HEK293 (cell line): ENCODE results near the gene DPEP3.

Experiments used
- CTCF ChIA-PET: fragments of 350-600 bp; formaldehyde crosslinking; extraction: SDS; loops from one replicate; lab custom pipeline; 2021; ENCODE audit warnings: antibody characterized with exemption; lab: Yijun Ruan, JAX
- POLR2A ChIA-PET: fragments of 300-600 bp; formaldehyde crosslinking; extraction: SDS; loops from one replicate; lab custom pipeline; 2020; ENCODE audit warnings: antibody characterized with exemption, inconsistent platforms; lab: Yijun Ruan, JAX
- H3K27ac ChIP-seq: fragments of 200-500 bp; sonication (Bioruptor generic); 2 replicates; pipeline ENCODE4 v1.5.1; 2014; ENCODE audit warnings: low read depth, low read length, control low read depth, inconsistent platforms; ENCODE audit errors: extremely low read depth
- H3K36me3 ChIP-seq, 2 experiments: fragments of 200-500 bp in 1 of 2; sonication (Bioruptor generic) in 1 of 2; 1 replicate in 1 of 2; 2 replicates in 1 of 2; pipeline ENCODE4 v1.5.1; 2014 to 2017; ENCODE audit warnings: inconsistent platforms in 2 of 2, low read length in 2 of 2; ENCODE audit not compliant: control insufficient read depth in 2 of 2, insufficient read depth in 1 of 2
- H3K4me1 ChIP-seq: fragments of 200-500 bp; sonication (Bioruptor generic); 2 replicates; pipeline ENCODE4 v1.5.1; 2014; ENCODE audit warnings: mild to moderate bottlenecking, low read length, inconsistent platforms; ENCODE audit not compliant: control insufficient read depth, insufficient read depth
- H3K4me3 ChIP-seq: 2 replicates; pipeline ENCODE4 v1.5.1; 2011; ENCODE audit warnings: low read depth, mild to moderate bottlenecking, control low read depth, low read length, moderate library complexity
- H3K9me3 ChIP-seq: fragments of 200-500 bp; sonication (Bioruptor generic); 2 replicates; pipeline ENCODE4 v1.5.1; 2014; ENCODE audit warnings: low read depth, low read length, inconsistent platforms; ENCODE audit not compliant: control insufficient read depth, insufficient read depth
- AEBP2 ChIP-seq: fragments of 450-650 bp; formaldehyde crosslinking; IDR thresholded peaks from 2 replicates; pipeline ENCODE4 v1.5.1; 2016; ENCODE audit warnings: missing biosample characterization, missing genetic modification characterization, borderline replicate concordance
- FEZF1 ChIP-seq: fragments of 450-650 bp; formaldehyde crosslinking; IDR thresholded peaks from 2 replicates; pipeline ENCODE4 v1.5.1; 2016; ENCODE audit warnings: missing biosample characterization, missing genetic modification characterization
- HOXC10 ChIP-seq: sonication (generic); formaldehyde crosslinking; IDR thresholded peaks from 2 replicates; pipeline ENCODE4 v1.8.1; 2023; ENCODE audit warnings: mild to moderate bottlenecking, missing genetic modification reagents
- INSM2 ChIP-seq: fragments of 450-650 bp; formaldehyde crosslinking; IDR thresholded peaks from 2 replicates; pipeline ENCODE4 v1.5.1; 2016; ENCODE audit warnings: missing biosample characterization, missing genetic modification characterization
- KLF9 ChIP-seq: fragments of 450-650 bp; formaldehyde crosslinking; IDR thresholded peaks from 2 replicates; pipeline ENCODE4 v1.5.1; 2016; ENCODE audit warnings: missing biosample characterization, missing genetic modification characterization, low read depth
- OVOL3 ChIP-seq: fragments of 450-650 bp; formaldehyde crosslinking; IDR thresholded peaks from 2 replicates; pipeline ENCODE4 v1.5.1; 2016; ENCODE audit warnings: missing biosample characterization, missing genetic modification characterization
- PRDM1 ChIP-seq: fragments of 450-650 bp; formaldehyde crosslinking; IDR thresholded peaks from 2 replicates; pipeline ENCODE4; 2016; ENCODE audit warnings: missing biosample characterization, missing genetic modification characterization
- RBAK ChIP-seq: fragments of 450-650 bp; formaldehyde crosslinking; IDR thresholded peaks from 2 replicates; pipeline ENCODE4 v1.5.1; 2016; ENCODE audit warnings: missing biosample characterization, missing genetic modification characterization
- REPIN1 ChIP-seq: fragments of 450-650 bp; formaldehyde crosslinking; IDR thresholded peaks from 2 replicates; pipeline ENCODE4 v1.5.1; 2017; ENCODE audit warnings: missing biosample characterization, missing genetic modification characterization, low read depth
- SETDB1 ChIP-seq: IDR thresholded peaks from one replicate; pipeline ENCODE4 v1.6.1; 2017; ENCODE audit warnings: mild to moderate bottlenecking, low read length, moderate library complexity, mixed read lengths; ENCODE audit not compliant: insufficient read length
- SP3 ChIP-seq: fragments of 450-650 bp; formaldehyde crosslinking; IDR thresholded peaks from 2 replicates; pipeline ENCODE4 v1.5.1; 2016; ENCODE audit warnings: missing biosample characterization, missing genetic modification characterization
- TCF7L2 ChIP-seq: IDR thresholded peaks from 2 replicates; pipeline ENCODE4 v1.6.1; 2011; ENCODE audit warnings: low read depth, mild to moderate bottlenecking, inconsistent platforms, low read length, moderate library complexity, borderline replicate concordance
- WT1 ChIP-seq: fragments of 450-650 bp; formaldehyde crosslinking; IDR thresholded peaks from 2 replicates; pipeline ENCODE4 v1.5.1; 2016; ENCODE audit warnings: missing biosample characterization, missing genetic modification characterization
- YY2 ChIP-seq: fragments of 450-650 bp; formaldehyde crosslinking; IDR thresholded peaks from 2 replicates; pipeline ENCODE4 v1.5.1; 2016; ENCODE audit warnings: missing biosample characterization, missing genetic modification characterization
- ZBTB48 ChIP-seq: fragments of 450-650 bp; formaldehyde crosslinking; IDR thresholded peaks from 2 replicates; pipeline ENCODE4 v1.5.1; 2016; ENCODE audit warnings: missing biosample characterization, missing genetic modification characterization
- ZFP41 ChIP-seq: fragments of 450-650 bp; formaldehyde crosslinking; IDR thresholded peaks from 2 replicates; pipeline ENCODE4 v1.5.1; 2016; ENCODE audit warnings: missing biosample characterization, missing genetic modification characterization, borderline replicate concordance
- ZFP69B ChIP-seq: fragments of 450-650 bp; formaldehyde crosslinking; IDR thresholded peaks from 2 replicates; pipeline ENCODE4 v1.5.1; 2016; ENCODE audit warnings: missing biosample characterization, missing genetic modification characterization
- ZNF10 ChIP-seq: fragments of 450-650 bp; formaldehyde crosslinking; IDR thresholded peaks from 2 replicates; pipeline ENCODE4 v1.5.1; 2017; ENCODE audit warnings: missing biosample characterization, missing genetic modification characterization
- ZNF112 ChIP-seq: fragments of 450-650 bp; formaldehyde crosslinking; IDR thresholded peaks from 2 replicates; pipeline ENCODE4 v1.5.0; 2017; ENCODE audit warnings: missing biosample characterization, missing genetic modification characterization
- ZNF132 ChIP-seq: fragments of 450-650 bp; formaldehyde crosslinking; IDR thresholded peaks from 2 replicates; pipeline ENCODE4 v1.5.1; 2017; ENCODE audit warnings: missing biosample characterization, missing genetic modification characterization, borderline replicate concordance
- ZNF223 ChIP-seq: fragments of 450-650 bp; formaldehyde crosslinking; IDR thresholded peaks from 2 replicates; pipeline ENCODE4 v1.5.1; 2016; ENCODE audit warnings: missing biosample characterization, missing genetic modification characterization
- ZNF26 ChIP-seq: fragments of 450-650 bp; formaldehyde crosslinking; IDR thresholded peaks from 2 replicates; pipeline ENCODE4 v1.5.1; 2016; ENCODE audit warnings: missing biosample characterization, missing genetic modification characterization
- ZNF366 ChIP-seq: fragments of 450-650 bp; formaldehyde crosslinking; conservative IDR thresholded peaks from 2 replicates; pipeline ENCODE4 v1.5.1; 2016; ENCODE audit warnings: missing biosample characterization, missing genetic modification characterization
- ZNF398 ChIP-seq: fragments of 450-650 bp; formaldehyde crosslinking; IDR thresholded peaks from 2 replicates; pipeline ENCODE4 v1.5.1; 2017; ENCODE audit warnings: missing biosample characterization, missing genetic modification characterization
- ZNF529 ChIP-seq: fragments of 450-650 bp; formaldehyde crosslinking; IDR thresholded peaks from 2 replicates; pipeline ENCODE4 v1.5.1; 2017; ENCODE audit warnings: missing genetic modification characterization, missing biosample characterization; ENCODE audit not compliant: insufficient replicate concordance
- ZNF530 ChIP-seq: fragments of 450-650 bp; formaldehyde crosslinking; IDR thresholded peaks from 2 replicates; pipeline ENCODE4 v1.5.1; 2016; ENCODE audit warnings: low read depth, missing biosample characterization, missing genetic modification characterization
- ZNF571 ChIP-seq: fragments of 450-650 bp; formaldehyde crosslinking; IDR thresholded peaks from 2 replicates; pipeline ENCODE4 v1.5.0; 2017; ENCODE audit warnings: missing biosample characterization, missing genetic modification characterization
- ZNF639 ChIP-seq: fragments of 450-650 bp; formaldehyde crosslinking; IDR thresholded peaks from 2 replicates; pipeline ENCODE4 v1.5.1; 2016; ENCODE audit warnings: missing biosample characterization, missing genetic modification characterization
- ZNF777 ChIP-seq: fragments of 450-650 bp; formaldehyde crosslinking; IDR thresholded peaks from 2 replicates; pipeline ENCODE4 v1.5.1; 2017; ENCODE audit warnings: missing biosample characterization, missing genetic modification characterization, borderline replicate concordance
- ZSCAN23 ChIP-seq: fragments of 450-650 bp; formaldehyde crosslinking; IDR thresholded peaks from 2 replicates; pipeline ENCODE4 v1.5.1; 2016; ENCODE audit warnings: missing biosample characterization, missing genetic modification characterization

The DPEP3 gene

GRCh38 chr16:67966549-67967182, 13.6 kb downstream of the DPEP3 start:
- H3K9me3 ChIP-seq = no peaks in the 10 kb centered on the region
- H3K27ac ChIP-seq = peak overlapping the region; percentile 62
- peaks cover 0 to 44% of the 10 kb centered on the region in 2 experiments; a peak in 2 of 3 replicates for H3K36me3 ChIP-seq
- H3K4me3 ChIP-seq = peak overlapping the region; percentile 68
- no peaks in the 10 kb centered on the region; the same call in none of the 2 replicates for H3K4me1 ChIP-seq
- POLR2A ChIA-PET = interaction anchor here (0.6 to 2.3 kb wide), 11 partner anchors 16 to 278 kb away, joined by 3 to 13 read pairs (median 6); partner anchors contain the start of genes DDX28, DUS2, PLA2G15 and PSMB10
- CTCF ChIA-PET = interaction anchor here (0.6 to 1.2 kb wide), 4 partner anchors 19 to 128 kb away, joined by 3 to 6 read pairs (median 4); no protein-coding TSS in a partner anchor
- no peak for TF ChIP-seq YY2 (tag by site-specific recombination)
- TF ChIP-seq SP3 (tag by site-specific recombination) = peak; percentile 29; the same call in 1 of the 2 replicates
- TF ChIP-seq ZNF10 = no peak
- no peak for TF ChIP-seq INSM2 (tag by site-specific recombination)
- TF ChIP-seq AEBP2 (tag by site-specific recombination) = no peak
- no peak for TF ChIP-seq ZNF777 (tag by site-specific recombination)
- no peak for TF ChIP-seq ZSCAN23 (tag by site-specific recombination)
- TF ChIP-seq ZNF571 = no peak
- no peak for TF ChIP-seq FEZF1 (tag by site-specific recombination)
- TF ChIP-seq KLF9 (tag by site-specific recombination) = 0 out of 2 replicates have a peak, but pooled peaks have one; percentile 27
- no peak; the same call in 1 of the 2 replicates for TF ChIP-seq ZFP69B (tag by site-specific recombination)
- TF ChIP-seq ZBTB48 (tag by site-specific recombination) = no peak
- no peak for TF ChIP-seq SETDB1
- no peak for TF ChIP-seq ZNF530 (tag by site-specific recombination)
- TF ChIP-seq REPIN1 = no peak
- no peak for TF ChIP-seq ZNF529 (tag by site-specific recombination)
- TF ChIP-seq ZFP41 (tag by site-specific recombination) = no peak
- TF ChIP-seq ZNF26 (tag by site-specific recombination) = no peak
- no peak for TF ChIP-seq PRDM1 (tag by site-specific recombination)
- no peak for TF ChIP-seq RBAK (tag by site-specific recombination)
- peak; percentile 73 for TF ChIP-seq ZNF223 (tag by site-specific recombination)
- no peak for TF ChIP-seq ZNF132 (tag by site-specific recombination)
- TF ChIP-seq OVOL3 (tag by site-specific recombination) = no peak
- peak; percentile 13; the same call in 1 of the 2 replicates for TF ChIP-seq ZNF398 (tag by site-specific recombination)
- no peak for TF ChIP-seq HOXC10
- TF ChIP-seq ZNF112 (tag by site-specific recombination) = no peak
- 0 out of 2 replicates have a peak, but pooled peaks have one; percentile 10 for TF ChIP-seq WT1 (tag by site-specific recombination)
- TF ChIP-seq ZNF366 (tag by site-specific recombination) = 0 out of 2 replicates have a peak, but pooled peaks have one; percentile 10
- no peak for TF ChIP-seq ZNF639
- no peak for TF ChIP-seq TCF7L2
